ENCODE measurements around the gene HGS. TPM values are rescaled to one million over a fixed set of nuclear protein-coding genes. Genes with fewer than 3 reads are reported as not detected.
A peak's percentile ranks its signal among the peaks of the same experiment; 100 is the strongest.

The HGS gene
- total and polyA plus RNA-seq, 2 of the 13 experiments (the other 11 are each of a cell fraction or from before 2014, with no cell fraction given) = 73.3 to 78.1 TPM

- TF ChIP-seq ZNF496 (CRISPR knock-in tag; IDR thresholded peaks at IDR 0.05; ENCODE audit: insufficient replicate concordance) (no peak), ZSCAN12 (CRISPR knock-in tag; IDR thresholded peaks at IDR 0.05) (peak; percentile 69; the same call in 1 of the 2 replicates), ZNF292 (CRISPR knock-in tag; IDR thresholded peaks at IDR 0.05; ENCODE audit: borderline replicate concordance, low read depth) (no peak), ZNF772 (CRISPR knock-in tag; IDR thresholded peaks at IDR 0.05) (0 out of 2 replicates have a peak, but pooled peaks have one; percentile 23), RFX1 (IDR thresholded peaks at IDR 0.05) (no peak), CAMTA2 (CRISPR knock-in tag; IDR thresholded peaks at IDR 0.05; ENCODE audit: borderline replicate concordance) (peak; percentile 89; the same call in 1 of the 2 replicates), KLF16 (CRISPR knock-in tag; IDR thresholded peaks at IDR 0.05) (peak; percentile 49 to 99; a peak in 3 of 4 replicates), SRSF4 (IDR thresholded peaks at IDR 0.05; ENCODE audit: low read depth, low read length, poor library complexity, severe bottlenecking) (no peak)
These were observed 47.1 kb upstream of the HGS start, which contains the start of the genes NPLOC4 and TSPAN10 (continued) for GRCh38 chr17:81636505-81637288.

GRCh38 chr17:81638683-81639082, 45.1 kb upstream of the HGS start:
- Histone ChIP-seq H4K20me1 (ENCODE audit: insufficient read depth, low read length) (peaks cover 19% of the 10 kb centered on the region), H3K9ac (ENCODE audit: insufficient read depth, low read depth, low read length) (no peak overlapping the region), H3K27me3 (ENCODE audit: control insufficient read depth in 1 of 2, insufficient read depth in 2 of 2, low read length in 2 of 2) (peaks cover 0 to 6% of the 10 kb centered on the region in 2 experiments; a peak in 1 of 5 replicates), H3K27ac (ENCODE audit: extremely low read length, insufficient read depth, low read length) (no peak overlapping the region), H3K36me3 (replicated peaks in 1 of 2; ENCODE audit: control insufficient read depth in 1 of 2, insufficient read depth in 2 of 2, low read length in 2 of 2) (no peaks in the 10 kb centered on the region), H3K4me1 (ENCODE audit: insufficient read depth, low read length) (peaks cover 30% of the 10 kb centered on the region), H3K79me2 (ENCODE audit: insufficient read depth, low read length) (peaks cover 25% of the 10 kb centered on the region), H3K9me3 (ENCODE audit: low read length) (no peaks in the 10 kb centered on the region), H2AFZ (ENCODE audit: low read length) (no peak overlapping the region), H3K4me3 (replicated peaks in 1 of 3; ENCODE audit: insufficient read depth in 1 of 3, low read depth in 2 of 3, low read length in 3 of 3) (no peak overlapping the region), H3K4me2 (ENCODE audit: low read depth, low read length) (no peak overlapping the region)
- ChIA-PET POLR2A (interaction anchor here (0.7 to 1.5 kb wide), 2 partner anchors 27 to 222 kb away, joined by 3 to 5 read pairs; no protein-coding TSS in a partner anchor), CTCF (ENCODE audit: low intra/inter-chr PET ratio, low total read pairs) (no interaction called here)
- no TSS peak for BruUV-seq (replicated peaks)
- intact Hi-C loops (cut with micrococcal nuclease; ENCODE audit: unreplicated experiment) = no loop called here
- WGBS (ENCODE audit: low lambda C conversion rate) = 66% methylated on average over 4 of the region's 4 CpGs
- no peak for DNase-seq (ENCODE audit: low spot score)
- no peak for FAIRE-seq
- in situ Hi-C loops (cut with HindIII; ENCODE audit: extremely low pct_ligation_motif_present, low pct_unique_long_range_greater_than_20kb) = no loop called here
- no peak for ATAC-seq
- TF ChIP-seq ZNF790 (CRISPR knock-in tag; IDR thresholded peaks at IDR 0.05; ENCODE audit: borderline replicate concordance) = no peak
- TF ChIP-seq ZNF883 (CRISPR knock-in tag; IDR thresholded peaks at IDR 0.05; ENCODE audit: not compliant biosample characterization) = no peak
- TF ChIP-seq ZNF512B (CRISPR knock-in tag; IDR thresholded peaks at IDR 0.05; ENCODE audit: borderline replicate concordance) = no peak
- no peak for TF ChIP-seq ZNF780A (CRISPR knock-in tag; IDR thresholded peaks at IDR 0.05)
- no peak for TF ChIP-seq ZFX (CRISPR knock-in tag; IDR thresholded peaks at IDR 0.05; ENCODE audit: low read depth)
- no peak for TF ChIP-seq CENPX (CRISPR knock-in tag; IDR thresholded peaks at IDR 0.05)
- no peak for TF ChIP-seq ZNF431 (CRISPR knock-in tag; IDR thresholded peaks at IDR 0.05; ENCODE audit: borderline replicate concordance, low read depth)
- TF ChIP-seq DNMT3B (CRISPR knock-in tag; conservative IDR thresholded peaks at IDR 0.05) = no peak
- TF ChIP-seq ZNF549 (CRISPR knock-in tag; IDR thresholded peaks at IDR 0.05) = no peak
- no peak for TF ChIP-seq ZBTB43 (CRISPR knock-in tag; conservative IDR thresholded peaks at IDR 0.05)
- no peak for TF ChIP-seq PPARG (CRISPR knock-in tag; conservative IDR thresholded peaks at IDR 0.05)
- no peak for TF ChIP-seq ZNF234 (CRISPR knock-in tag; conservative IDR thresholded peaks at IDR 0.05)
